ENCODE results near the gene ITGB3.
"Not testable (repeated sequence)": the region's sequence is repeated elsewhere in the genome, so short reads cannot be mapped to it uniquely, and the experiment has no call there.

ITGB3 gene

GRCh38 chr17:47223460-47223859 lies 30.2 kb upstream of the ITGB3 start:
- DNase-seq: no peak

DNA sequence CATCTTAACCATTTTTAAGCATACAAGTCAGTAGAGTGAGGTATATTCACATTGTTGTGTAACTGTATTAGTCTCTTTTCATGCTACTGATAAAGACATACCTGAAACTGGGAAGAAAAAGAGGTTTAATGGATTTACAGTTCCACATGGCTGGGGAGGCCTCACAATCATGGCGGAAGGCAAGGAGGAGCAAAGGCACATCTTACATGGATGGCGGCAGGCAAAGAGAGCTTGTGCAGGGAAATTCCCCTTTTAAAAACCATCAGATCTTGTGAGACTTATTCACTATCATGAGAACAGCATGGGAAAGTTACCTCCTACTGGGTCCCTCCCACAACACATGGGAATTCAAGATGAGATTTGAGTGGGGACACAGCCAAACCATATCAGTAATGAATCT lies 29.6 kb upstream of the ITGB3 start:
- DNase-seq: not testable (repeated sequence)

DNA sequence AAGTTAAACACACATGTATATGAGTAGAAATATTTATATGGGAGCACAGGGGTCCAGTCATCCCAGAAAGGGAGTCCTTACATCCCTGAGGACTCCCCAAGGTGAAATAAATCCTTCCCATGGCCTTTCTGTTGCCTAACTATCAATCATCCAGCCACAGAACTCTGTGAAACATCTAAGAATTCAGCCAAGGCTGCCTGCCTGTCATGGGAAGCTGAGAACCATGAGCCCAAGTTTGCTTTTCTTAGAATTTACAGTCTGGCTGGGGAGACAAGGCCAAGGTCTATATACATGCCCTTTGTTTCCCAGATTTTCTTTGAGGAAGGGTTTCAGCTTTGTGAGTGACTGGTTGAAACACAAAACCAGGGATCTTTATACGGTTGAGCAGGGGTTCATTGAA lies 28.7 kb upstream of the ITGB3 start:
- no peak for DNase-seq

DNA sequence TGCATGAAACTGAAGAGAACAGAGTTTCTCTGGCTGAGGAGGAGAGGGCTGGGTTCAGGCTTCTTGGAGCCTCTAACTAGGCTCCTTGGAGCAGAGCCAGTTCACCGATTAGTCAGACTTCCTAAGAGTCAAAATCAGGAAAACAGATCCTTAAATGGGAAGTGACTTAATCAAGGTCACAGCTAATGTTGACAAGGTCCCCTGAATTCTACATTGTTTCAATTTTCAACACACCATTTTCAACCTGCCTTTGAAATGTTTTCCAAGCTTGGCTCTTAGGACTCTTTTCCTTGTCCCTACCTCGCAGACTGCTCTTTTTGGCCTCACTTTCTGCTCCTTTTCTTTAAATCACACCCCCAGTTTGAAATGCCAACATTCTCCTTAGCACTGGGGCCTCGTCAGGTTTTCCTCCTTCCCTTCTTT lies 28.2 kb upstream of the ITGB3 start:
- no peak for DNase-seq

DNA sequence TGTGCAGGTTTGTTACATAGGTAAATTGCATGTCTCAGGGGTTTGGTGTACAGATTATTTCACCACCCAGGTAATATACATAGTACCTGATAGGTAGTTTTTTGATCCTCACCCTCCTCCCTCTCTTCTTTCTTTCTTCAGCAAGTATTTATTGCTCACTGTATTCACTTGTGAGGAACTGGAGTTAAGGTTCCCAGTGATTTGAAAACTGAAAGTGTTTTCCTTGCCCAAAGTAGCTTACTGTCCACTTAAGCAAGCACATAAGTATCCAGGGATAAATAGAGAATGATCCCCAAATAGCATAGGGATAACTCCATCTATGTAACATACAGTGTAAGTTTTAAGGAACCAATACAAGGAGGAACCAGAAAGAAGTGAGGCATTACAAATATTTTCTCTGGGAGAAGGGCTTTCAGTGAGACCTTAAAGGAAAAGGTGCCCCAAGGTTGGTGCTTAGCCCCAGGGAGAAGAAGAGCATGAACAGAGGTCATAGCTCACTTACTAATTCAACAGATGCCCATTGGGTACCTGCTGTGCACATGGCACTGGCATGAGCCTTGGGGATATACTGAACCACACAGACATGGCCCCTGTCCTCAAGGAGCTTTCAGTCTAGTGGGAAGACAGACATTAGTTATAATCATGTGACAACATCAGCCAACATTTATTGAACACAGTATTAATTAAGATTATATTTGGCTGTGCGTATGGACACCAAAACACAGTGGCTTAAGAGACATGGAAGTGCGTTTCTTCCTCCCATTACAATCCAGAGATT lies 27.5 kb upstream of the ITGB3 start:
- DNase-seq: no peak

DNA sequence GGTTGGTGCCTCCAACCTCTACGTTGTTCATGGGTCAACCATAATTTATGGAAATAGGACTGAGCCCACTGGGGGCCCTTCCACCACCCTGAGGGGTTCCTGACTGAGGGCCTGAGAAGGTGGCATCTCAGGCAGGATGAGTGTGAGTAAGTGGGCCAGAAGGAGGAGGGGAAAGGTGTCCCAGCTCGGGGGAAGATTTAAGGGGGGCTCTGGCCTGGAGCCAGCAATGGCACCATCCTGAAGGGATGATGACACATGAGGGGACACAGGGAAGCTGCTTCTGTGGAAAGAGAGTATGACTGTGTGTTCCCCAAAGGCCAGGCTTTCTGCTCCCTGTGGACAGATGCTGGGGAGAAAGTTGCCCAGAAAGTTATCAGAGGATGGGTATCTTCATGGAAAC lies 25.8 kb upstream of the ITGB3 start:
- DNase-seq: no peak

DNA sequence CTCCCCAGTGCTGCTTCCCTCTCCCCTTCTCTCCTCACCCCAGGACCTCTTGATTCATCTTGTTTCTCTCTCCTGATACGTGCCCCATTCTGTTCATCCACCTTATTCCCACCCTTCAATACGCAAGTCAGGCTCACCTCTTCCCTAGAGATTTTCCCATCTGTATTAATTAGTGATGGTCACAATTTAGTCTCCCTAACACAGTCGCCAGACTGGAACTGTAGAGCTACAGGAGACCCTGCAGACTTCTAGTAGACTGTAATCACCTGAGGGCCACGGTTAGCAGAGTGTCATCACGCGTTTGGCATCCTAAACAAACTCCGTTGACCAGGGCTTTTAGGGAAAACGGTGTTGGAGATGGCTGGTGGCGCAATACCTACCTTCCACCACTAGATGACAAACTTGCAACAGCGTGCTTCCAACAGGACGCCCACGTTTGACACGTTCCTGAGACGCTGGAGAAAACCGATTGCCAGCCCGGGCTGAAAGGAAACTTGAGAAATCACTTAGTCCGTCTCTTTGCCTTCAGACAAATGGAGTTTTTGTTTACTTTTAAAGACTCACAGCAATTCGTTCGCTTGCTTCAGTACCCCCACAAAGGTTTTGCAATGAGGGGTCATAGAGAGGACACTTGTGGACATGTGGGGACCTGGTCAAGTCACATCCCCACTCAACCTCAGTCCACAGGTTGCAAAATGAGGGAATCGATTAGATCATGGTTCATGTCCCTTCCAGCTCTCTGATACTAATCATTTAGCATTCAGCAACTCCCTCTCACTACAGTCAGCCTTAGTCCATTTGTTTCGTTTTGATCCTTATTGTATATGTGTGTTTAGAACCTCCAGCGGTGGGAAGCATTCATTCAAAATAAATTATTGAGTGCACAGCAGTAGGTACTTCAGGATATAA lies 23.8 kb upstream of the ITGB3 start:
- peak; percentile 70 for DNase-seq

- DNase-seq: no peak
Observed at GRCh38 chr17:47230864-47231263, 22.8 kb upstream of the ITGB3 start.

- DNase-seq: no peak
Observed at GRCh38 chr17:47231334-47231733, 22.3 kb upstream of the ITGB3 start.

GRCh38 chr17:47231866-47232265 lies 21.8 kb upstream of the ITGB3 start:
- no peak for DNase-seq

DNA sequence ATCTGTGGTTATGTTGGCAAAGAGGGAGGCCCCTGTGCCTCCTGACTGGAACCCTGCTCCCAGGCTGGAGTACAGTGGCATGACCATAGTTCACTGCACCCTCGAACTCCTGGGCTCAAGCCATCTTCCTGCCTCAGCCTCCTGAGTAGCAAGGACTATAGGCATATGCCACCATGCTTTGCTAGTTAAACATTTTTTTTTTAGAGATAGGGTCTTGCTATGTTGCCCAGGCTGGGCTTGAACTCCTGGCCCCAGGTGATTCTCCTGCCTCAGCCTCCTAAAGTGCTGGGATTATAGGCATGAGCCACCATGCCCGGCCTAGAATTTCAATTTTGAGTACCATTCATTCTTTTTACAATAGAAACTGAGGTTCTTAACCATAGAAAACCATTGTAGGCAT lies 21.2 kb upstream of the ITGB3 start:
- DNase-seq: no peak

DNA sequence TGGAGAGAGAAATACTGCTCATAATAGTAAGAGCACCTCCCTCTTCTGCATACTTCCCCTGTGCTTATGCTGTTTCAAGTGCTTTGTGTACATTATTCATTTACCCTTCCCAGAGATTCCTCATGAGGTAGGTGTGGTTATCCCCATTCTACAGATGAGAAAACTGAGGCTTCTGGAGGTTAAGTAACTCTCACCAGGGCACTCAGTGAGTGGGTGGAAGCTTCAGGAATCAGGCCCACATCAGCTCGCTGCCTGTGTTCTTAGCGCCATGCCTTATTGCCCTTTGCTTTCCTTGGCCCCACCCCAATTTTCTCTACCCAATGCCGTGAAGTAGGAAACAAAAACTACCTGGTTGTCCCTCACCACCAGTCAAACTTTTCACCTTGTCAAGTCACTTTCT lies 18.1 kb upstream of the ITGB3 start:
- no peak for DNase-seq

DNA sequence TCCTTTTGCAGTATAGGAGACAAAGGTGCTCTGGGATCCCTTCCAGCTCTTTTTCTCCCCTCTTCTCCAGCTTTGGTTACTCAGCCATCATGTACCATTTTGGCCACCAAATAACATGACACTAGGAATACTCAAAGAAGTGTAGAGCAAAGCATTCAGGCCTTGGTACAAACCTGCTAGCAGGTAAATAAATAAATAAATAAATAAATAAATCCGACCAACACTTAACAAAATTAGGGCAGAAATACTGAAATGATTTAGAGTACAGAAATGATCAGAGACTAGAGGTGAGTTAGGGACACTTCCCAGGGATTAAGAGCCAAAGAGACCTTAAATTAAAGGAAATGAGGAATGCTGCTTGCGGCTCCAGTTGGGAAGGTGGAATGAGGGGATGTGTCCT lies 17.7 kb upstream of the ITGB3 start:
- DNase-seq: no peak

- no peak for DNase-seq
Observed at GRCh38 chr17:47237841-47238240, 15.8 kb upstream of the ITGB3 start.

- no peak for DNase-seq
Observed at GRCh38 chr17:47238321-47239010, 15.2 kb upstream of the ITGB3 start.

GRCh38 chr17:47239619-47239966 lies 14.0 kb upstream of the ITGB3 start:
- no peak for DNase-seq

DNA sequence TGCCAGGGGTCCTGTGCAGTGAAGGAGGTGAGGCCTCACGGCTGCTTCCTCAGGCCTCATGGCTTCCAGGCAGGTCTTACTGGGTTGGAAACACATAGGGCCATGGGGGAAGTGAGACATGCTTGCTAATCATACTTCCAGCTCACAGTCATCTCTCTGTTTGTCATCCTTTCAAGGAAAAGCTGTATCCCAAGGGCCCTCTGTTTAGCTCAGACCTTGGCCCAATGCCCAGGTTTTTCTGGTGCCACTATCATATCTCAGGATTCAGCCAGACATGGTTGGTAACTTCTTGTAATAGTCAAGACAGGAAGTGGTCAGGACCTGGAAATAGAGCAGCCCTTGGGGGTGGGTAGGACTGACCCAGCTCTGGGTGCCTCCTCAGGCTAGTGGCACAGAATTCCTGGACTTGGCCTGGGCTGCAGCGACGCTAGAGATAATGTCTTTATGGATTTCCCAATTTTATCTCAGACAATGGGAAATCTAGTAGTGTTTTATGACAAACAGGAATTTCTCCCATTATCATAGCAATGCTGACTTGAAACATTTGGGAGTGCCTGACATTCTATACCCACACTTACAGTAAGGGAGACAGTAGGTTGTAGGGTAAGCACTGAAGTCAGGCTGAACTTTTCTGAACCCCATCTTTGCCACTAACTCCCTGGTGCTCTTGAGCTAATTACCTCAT lies 13.5 kb upstream of the ITGB3 start:
- DNase-seq: no peak

- no peak for DNase-seq
Observed at GRCh38 chr17:47240806-47241205, 12.8 kb upstream of the ITGB3 start.

GRCh38 chr17:47242648-47243047 lies 11.0 kb upstream of the ITGB3 start:
- no peak for DNase-seq

DNA sequence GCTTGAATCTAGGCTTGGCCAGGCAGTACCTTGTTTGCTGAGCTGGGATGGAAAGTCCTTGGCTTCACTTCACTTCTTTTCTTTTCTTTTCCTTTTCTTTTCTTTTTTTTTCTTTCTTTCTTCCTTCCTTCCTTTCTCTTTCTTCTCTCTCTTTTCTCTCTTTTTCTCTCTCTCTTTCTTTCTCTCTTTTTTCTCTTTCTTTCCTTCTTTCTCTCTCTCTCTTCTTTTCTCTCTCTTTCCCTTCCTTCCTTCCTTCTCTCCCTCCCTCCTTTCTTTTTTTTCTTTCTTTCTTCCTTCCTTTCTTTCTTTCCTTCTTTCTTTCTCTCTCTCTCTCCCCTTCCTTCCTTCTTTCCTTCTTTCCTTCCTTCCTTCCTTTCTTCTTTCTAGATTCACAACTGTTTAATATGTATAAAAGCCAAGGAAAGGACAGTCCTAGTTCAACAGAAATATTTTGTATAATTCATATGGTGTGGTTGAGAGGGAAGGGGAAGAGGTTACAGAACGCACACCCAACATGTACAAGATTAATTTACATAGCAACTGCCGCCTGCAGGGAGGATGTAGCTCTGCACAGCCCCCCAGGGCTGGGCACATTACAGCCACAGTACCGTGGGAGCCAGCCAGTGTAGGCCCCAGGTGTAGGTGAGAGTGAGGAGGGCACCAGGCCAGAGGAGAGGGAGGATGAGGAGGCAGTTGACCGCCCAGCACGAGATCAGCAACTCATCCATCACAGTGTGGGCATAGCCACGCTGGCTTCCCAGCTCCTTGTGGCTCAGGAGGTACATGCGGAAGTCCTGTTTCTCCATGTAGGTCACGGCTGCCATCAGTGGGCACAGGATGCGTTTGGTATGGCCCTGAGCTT lies 9.7 kb upstream of the ITGB3 start:
- DNase-seq: no peak

GRCh38 chr17:47244697-47245096 lies 8.9 kb upstream of the ITGB3 start:
- no peak for DNase-seq

DNA sequence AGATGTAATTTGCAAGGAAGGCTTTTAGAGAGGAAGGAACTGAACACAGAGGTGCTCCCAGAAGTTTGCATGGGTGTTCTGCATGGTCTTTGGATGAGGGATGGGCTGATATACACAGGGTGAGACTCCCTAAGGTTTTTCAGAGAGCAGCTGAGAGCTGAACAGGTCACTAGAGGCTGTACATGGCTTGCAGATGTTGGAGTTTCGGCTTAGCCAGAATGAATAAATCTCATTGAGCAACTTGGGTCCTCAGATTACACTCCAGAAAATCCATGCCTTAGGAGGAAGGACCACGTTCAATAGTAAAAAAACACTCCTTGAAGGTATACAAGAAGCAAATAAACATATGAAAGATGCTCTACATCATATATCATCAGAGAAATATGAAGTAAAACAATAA lies 7.5 kb upstream of the ITGB3 start:
- no peak for DNase-seq
